ENCODE measurements around the gene CHRM4.
A peak's percentile ranks its signal among the peaks of the same experiment; 100 is the strongest.

Gene CHRM4

DNA sequence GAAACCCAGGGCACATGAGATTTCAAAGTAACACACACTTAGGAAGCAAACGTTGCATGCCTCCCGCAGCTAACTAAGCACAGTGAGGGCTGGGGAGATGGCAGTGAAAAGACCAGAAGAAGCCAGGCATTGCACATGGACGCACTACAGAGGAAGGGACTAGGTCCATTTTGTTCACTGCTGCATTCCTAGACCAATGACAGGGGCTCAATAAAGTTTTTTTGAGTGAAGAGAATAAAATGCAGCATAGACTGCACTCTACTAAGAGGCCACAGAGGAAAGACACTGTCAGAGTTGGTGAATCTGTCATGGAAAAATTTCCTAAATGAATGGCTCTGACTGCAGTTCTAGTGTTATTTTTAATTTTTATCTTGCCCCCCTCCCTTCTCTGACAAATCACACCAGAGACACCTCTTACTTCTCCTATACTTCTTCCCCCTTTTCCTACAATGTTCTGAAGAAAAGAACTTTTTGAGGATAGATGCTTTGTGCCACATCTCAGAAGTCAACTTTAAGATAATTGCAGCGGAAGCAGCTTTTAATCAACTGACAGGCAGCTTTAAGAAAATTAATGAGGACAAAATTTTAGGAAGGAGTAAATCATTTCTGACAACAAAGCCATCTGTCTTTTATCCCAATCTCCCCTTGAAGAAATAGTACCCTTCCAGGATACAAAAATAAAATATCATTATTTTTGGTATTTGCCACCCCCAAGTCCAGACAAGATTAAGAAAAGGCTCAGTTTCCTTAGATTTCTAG is 34.8 kb upstream of the CHRM4 start:
- no peak overlapping the region for H3K27ac ChIP-seq (ENCODE audit: low read length, poor library complexity, severe bottlenecking)
- H3K27me3 ChIP-seq (ENCODE audit: control insufficient read depth in 1 of 2, insufficient read depth in 1 of 2, low read length in 2 of 2): no peaks in the 10 kb centered on the region
- no peak overlapping the region for H3K9ac ChIP-seq (ENCODE audit: low read length)
- H3K4me1 ChIP-seq (ENCODE audit: control insufficient read depth, insufficient read depth, low read depth, low read length): no peaks in the 10 kb centered on the region
- H2BK5ac ChIP-seq (ENCODE audit: low read depth, low read length, poor library complexity, severe bottlenecking): no peak overlapping the region
- H2BK15ac ChIP-seq (ENCODE audit: low read depth, poor library complexity, severe bottlenecking): no peak overlapping the region
- 94% methylated on average over 3 of the region's 4 CpGs for WGBS
- no peak overlapping the region for H2AK5ac ChIP-seq (ENCODE audit: low read length, severe bottlenecking)
- no peak overlapping the region for H2BK12ac ChIP-seq (ENCODE audit: low read length in 2 of 2)
- H3K4me2 ChIP-seq (ENCODE audit: low read length, poor library complexity, severe bottlenecking): no peak overlapping the region
- no peak overlapping the region for H2BK120ac ChIP-seq (ENCODE audit: low read depth, low read length)
- peaks cover 9% of the 10 kb centered on the region for H3K79me1 ChIP-seq (replicated peaks; ENCODE audit: low read length, poor library complexity, severe bottlenecking)
- H4K8ac ChIP-seq (ENCODE audit: low read length): no peak overlapping the region
- no peak for DNase-seq
- H3K14ac ChIP-seq (ENCODE audit: low read length in 2 of 2): no peak overlapping the region
- no peak overlapping the region for H3K23ac ChIP-seq (ENCODE audit: low read length in 2 of 2)
- H3K18ac ChIP-seq (ENCODE audit: low read depth in 1 of 2, low read length in 2 of 2): no peak overlapping the region
- H4K91ac ChIP-seq (ENCODE audit: low read length): no peak overlapping the region
- H3K36me3 ChIP-seq (ENCODE audit: control insufficient read depth in 1 of 2, insufficient read depth in 2 of 2, low read depth in 1 of 2, low read length in 2 of 2): peaks cover 17 to 36% of the 10 kb centered on the region in 2 experiments
- H3K4ac ChIP-seq (ENCODE audit: low read depth in 1 of 2, low read length in 2 of 2): no peak overlapping the region
- no peaks in the 10 kb centered on the region for H3K9me3 ChIP-seq (ENCODE audit: control insufficient read depth, low read length)
- no peak overlapping the region for H3K4me3 ChIP-seq (ENCODE audit: insufficient read depth in 1 of 2, low read depth in 1 of 2, low read length in 2 of 2)
- no peak overlapping the region for H2AFZ ChIP-seq (ENCODE audit: low read depth, low read length)

DNA sequence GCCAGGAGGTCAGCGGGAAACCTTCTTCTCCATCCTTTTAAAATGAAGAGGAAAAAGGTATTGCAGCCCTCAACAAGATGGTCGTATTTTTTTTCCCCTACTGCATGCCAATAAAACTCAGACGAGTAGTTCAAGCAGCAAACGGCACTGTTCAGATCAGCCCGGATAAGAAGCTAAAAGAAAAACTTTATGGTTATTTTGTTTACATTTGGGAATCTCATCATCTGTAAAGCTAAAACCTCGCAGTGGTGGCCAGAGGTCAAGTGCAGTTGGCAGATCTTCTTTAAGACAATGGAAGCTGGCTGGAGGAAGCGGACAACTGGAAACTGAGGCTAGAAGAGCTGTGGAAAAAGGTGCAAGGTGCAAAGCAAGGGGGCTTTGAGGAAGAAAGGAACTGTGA is 31.0 kb upstream of the CHRM4 start:
- Histone ChIP-seq H3K27ac (ENCODE audit: low read length, poor library complexity, severe bottlenecking) (no peak overlapping the region), H3K18ac (ENCODE audit: low read depth in 1 of 2, low read length in 2 of 2) (no peak overlapping the region), H3K4ac (ENCODE audit: low read depth in 1 of 2, low read length in 2 of 2) (no peak overlapping the region), H3K23ac (ENCODE audit: low read length in 2 of 2) (no peak overlapping the region), H3K79me1 (replicated peaks; ENCODE audit: low read length, poor library complexity, severe bottlenecking) (peaks cover 9% of the 10 kb centered on the region), H3K4me2 (ENCODE audit: low read length, poor library complexity, severe bottlenecking) (no peak overlapping the region), H2BK5ac (ENCODE audit: low read depth, low read length, poor library complexity, severe bottlenecking) (no peak overlapping the region), H2AFZ (ENCODE audit: low read depth, low read length) (no peak overlapping the region), H3K9me3 (ENCODE audit: control insufficient read depth, low read length) (no peaks in the 10 kb centered on the region), H2BK120ac (ENCODE audit: low read depth, low read length) (no peak overlapping the region), H3K36me3 (ENCODE audit: control insufficient read depth in 1 of 2, insufficient read depth in 2 of 2, low read depth in 1 of 2, low read length in 2 of 2) (peaks cover 23 to 43% of the 10 kb centered on the region in 2 experiments), H3K4me3 (ENCODE audit: insufficient read depth in 1 of 2, low read depth in 1 of 2, low read length in 2 of 2) (no peak overlapping the region), H2BK12ac (ENCODE audit: low read length in 2 of 2) (no peak overlapping the region), H3K27me3 (ENCODE audit: control insufficient read depth in 1 of 2, insufficient read depth in 1 of 2, low read length in 2 of 2) (no peaks in the 10 kb centered on the region), H2AK5ac (ENCODE audit: low read length, severe bottlenecking) (no peak overlapping the region), H4K91ac (ENCODE audit: low read length) (no peak overlapping the region), H4K8ac (ENCODE audit: low read length) (no peak overlapping the region), H3K9ac (ENCODE audit: low read length) (no peak overlapping the region), H2BK15ac (ENCODE audit: low read depth, poor library complexity, severe bottlenecking) (no peak overlapping the region), H3K4me1 (ENCODE audit: control insufficient read depth, insufficient read depth, low read depth, low read length) (no peaks in the 10 kb centered on the region), H3K14ac (ENCODE audit: low read length in 2 of 2) (no peak overlapping the region)
- 32% methylated on average over 6 of the region's 7 CpGs for WGBS
- DNase-seq: peak; percentile 54

DNA sequence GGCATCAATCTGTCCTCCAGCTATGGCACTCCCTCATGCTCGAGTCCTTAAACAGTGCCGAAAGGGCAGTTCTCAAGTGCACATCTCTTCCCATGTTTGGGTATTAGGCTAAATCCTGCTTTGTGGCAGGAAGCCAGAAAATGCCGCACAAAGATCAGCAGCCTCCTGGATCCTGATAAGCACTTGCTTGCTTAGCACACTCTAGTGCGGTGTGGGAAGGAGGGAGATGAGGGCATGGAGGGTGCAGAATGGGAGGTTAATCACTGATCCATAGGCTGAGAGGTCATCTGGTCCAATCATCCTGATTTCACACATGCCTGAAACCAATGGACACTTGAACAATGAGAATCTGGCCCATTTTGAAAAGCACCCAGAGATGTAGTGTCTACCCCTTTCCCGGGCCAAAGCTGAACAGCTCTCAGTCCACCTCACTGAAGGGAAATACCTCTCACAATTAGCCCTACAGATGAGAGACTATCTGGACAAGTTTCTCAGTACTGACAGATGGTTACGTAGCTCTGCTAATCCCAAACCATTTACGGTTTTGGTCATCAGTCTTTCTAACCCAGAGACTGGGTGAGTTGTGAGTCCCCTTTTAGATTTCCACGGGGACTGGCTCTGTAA is 29.8 kb upstream of the CHRM4 start:
- Histone ChIP-seq H3K23ac (ENCODE audit: low read length in 2 of 2) (no peak overlapping the region), H3K4ac (ENCODE audit: low read depth in 1 of 2, low read length in 2 of 2) (no peak overlapping the region), H3K27me3 (ENCODE audit: control insufficient read depth in 1 of 2, insufficient read depth in 1 of 2, low read length in 2 of 2) (no peaks in the 10 kb centered on the region), H2BK12ac (ENCODE audit: low read length in 2 of 2) (no peak overlapping the region), H2BK120ac (ENCODE audit: low read depth, low read length) (no peak overlapping the region), H3K18ac (ENCODE audit: low read depth in 1 of 2, low read length in 2 of 2) (no peak overlapping the region), H3K9me3 (ENCODE audit: control insufficient read depth, low read length) (no peaks in the 10 kb centered on the region), H3K27ac (ENCODE audit: low read length, poor library complexity, severe bottlenecking) (no peak overlapping the region), H3K36me3 (ENCODE audit: control insufficient read depth in 1 of 2, insufficient read depth in 2 of 2, low read depth in 1 of 2, low read length in 2 of 2) (peaks cover 27 to 53% of the 10 kb centered on the region in 2 experiments), H2AFZ (ENCODE audit: low read depth, low read length) (no peak overlapping the region), H4K8ac (ENCODE audit: low read length) (peak overlapping the region; percentile 14), H3K4me1 (ENCODE audit: control insufficient read depth, insufficient read depth, low read depth, low read length) (no peaks in the 10 kb centered on the region), H3K9ac (ENCODE audit: low read length) (no peak overlapping the region), H3K4me3 (ENCODE audit: insufficient read depth in 1 of 2, low read depth in 1 of 2, low read length in 2 of 2) (no peak overlapping the region), H4K91ac (ENCODE audit: low read length) (no peak overlapping the region), H3K14ac (ENCODE audit: low read length in 2 of 2) (no peak overlapping the region), H2BK5ac (ENCODE audit: low read depth, low read length, poor library complexity, severe bottlenecking) (no peak overlapping the region), H3K79me1 (replicated peaks; ENCODE audit: low read length, poor library complexity, severe bottlenecking) (peaks cover 8% of the 10 kb centered on the region), H2AK5ac (ENCODE audit: low read length, severe bottlenecking) (no peak overlapping the region), H2BK15ac (ENCODE audit: low read depth, poor library complexity, severe bottlenecking) (no peak overlapping the region), H3K4me2 (ENCODE audit: low read length, poor library complexity, severe bottlenecking) (no peak overlapping the region)
- DNase-seq: no peak
- 97% methylated on average over 8 of the region's 8 CpGs for WGBS

DNA sequence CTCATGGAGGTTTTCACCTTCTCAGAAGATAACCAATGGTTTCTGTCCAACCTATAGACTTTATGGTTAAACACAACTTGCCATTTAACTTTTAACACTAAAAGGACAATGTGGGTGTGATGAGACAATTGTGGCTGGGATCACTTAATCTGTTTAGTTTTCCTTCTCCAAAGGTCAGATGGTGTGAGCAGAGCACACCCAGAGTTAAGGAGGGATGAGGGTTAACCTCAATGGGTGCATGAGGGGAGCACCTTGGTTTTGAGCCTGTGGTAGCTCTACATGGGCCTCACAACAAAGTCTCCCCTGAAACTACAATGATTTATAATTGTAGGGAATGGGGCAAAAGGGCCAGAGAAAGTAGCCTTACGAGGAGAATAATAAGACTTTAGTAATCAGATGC is 28.9 kb upstream of the CHRM4 start:
- Histone ChIP-seq H3K4me2 (ENCODE audit: low read length, poor library complexity, severe bottlenecking) (no peak overlapping the region), H3K79me1 (replicated peaks; ENCODE audit: low read length, poor library complexity, severe bottlenecking) (peaks cover 8% of the 10 kb centered on the region), H4K8ac (ENCODE audit: low read length) (no peak overlapping the region), H3K9me3 (ENCODE audit: control insufficient read depth, low read length) (no peaks in the 10 kb centered on the region), H3K27ac (ENCODE audit: low read length, poor library complexity, severe bottlenecking) (no peak overlapping the region), H2AFZ (ENCODE audit: low read depth, low read length) (no peak overlapping the region), H2AK5ac (ENCODE audit: low read length, severe bottlenecking) (no peak overlapping the region), H3K4me3 (ENCODE audit: insufficient read depth in 1 of 2, low read depth in 1 of 2, low read length in 2 of 2) (no peak overlapping the region), H2BK12ac (ENCODE audit: low read length in 2 of 2) (no peak overlapping the region), H3K14ac (ENCODE audit: low read length in 2 of 2) (no peak overlapping the region), H3K27me3 (ENCODE audit: control insufficient read depth in 1 of 2, insufficient read depth in 1 of 2, low read length in 2 of 2) (no peaks in the 10 kb centered on the region), H3K18ac (ENCODE audit: low read depth in 1 of 2, low read length in 2 of 2) (no peak overlapping the region), H3K23ac (ENCODE audit: low read length in 2 of 2) (no peak overlapping the region), H3K4ac (ENCODE audit: low read depth in 1 of 2, low read length in 2 of 2) (no peak overlapping the region), H3K36me3 (ENCODE audit: control insufficient read depth in 1 of 2, insufficient read depth in 2 of 2, low read depth in 1 of 2, low read length in 2 of 2) (peaks cover 25 to 62% of the 10 kb centered on the region in 2 experiments), H2BK120ac (ENCODE audit: low read depth, low read length) (no peak overlapping the region), H2BK5ac (ENCODE audit: low read depth, low read length, poor library complexity, severe bottlenecking) (no peak overlapping the region), H3K9ac (ENCODE audit: low read length) (no peak overlapping the region), H2BK15ac (ENCODE audit: low read depth, poor library complexity, severe bottlenecking) (no peak overlapping the region), H4K91ac (ENCODE audit: low read length) (no peak overlapping the region), H3K4me1 (ENCODE audit: control insufficient read depth, insufficient read depth, low read depth, low read length) (no peaks in the 10 kb centered on the region)
- WGBS: no CpG with 5 or more reads among the region's 1 CpG
- no peak for DNase-seq

All from mesenchymal stem cell (in vitro differentiated cells and primary cell).